GM12892 (cell line): ENCODE results near the gene YDJC.

ENCODE experiments used
- POLR2A ChIP-seq: IDR thresholded peaks from 2 replicates; pipeline ENCODE4 v1.6.1; 2011; ENCODE audit warnings: low read depth, low read length, control low read depth
- POLR2AphosphoS5 ChIP-seq: IDR thresholded peaks from 2 replicates; pipeline ENCODE4 v1.6.1; 2011; ENCODE audit warnings: low read depth, low read length, control low read depth
- TAF1 ChIP-seq: IDR thresholded peaks from 2 replicates; pipeline ENCODE4 v1.6.1; 2011; ENCODE audit warnings: low read depth, mild to moderate bottlenecking, control low read depth, low read length, borderline replicate concordance

DNA sequence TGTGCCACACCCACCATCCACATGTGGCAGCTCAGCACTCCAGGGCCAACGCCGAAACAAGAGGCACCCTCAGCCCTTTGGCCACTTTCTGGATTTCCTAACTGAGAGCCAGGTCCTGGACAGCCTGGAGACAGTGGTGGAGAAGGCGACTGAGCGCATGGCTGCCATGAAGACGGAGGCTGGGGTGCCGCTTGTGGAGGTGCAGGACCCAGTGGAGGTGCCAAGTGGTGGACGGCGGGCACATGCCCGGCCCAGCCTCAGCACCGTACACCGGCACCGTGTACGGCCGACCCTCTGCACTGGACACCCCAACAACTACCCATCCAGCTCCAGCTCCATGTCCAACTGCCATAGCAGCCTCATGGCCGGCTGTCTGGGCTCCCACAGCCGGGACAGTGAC is 4.3 kb upstream of the YDJC start:
- no peak for TF ChIP-seq POLR2AphosphoS5
- TF ChIP-seq POLR2A: no peak
- TF ChIP-seq TAF1: no peak
